Nephron (organoid): Measurements from ENCODE around the gene PNPLA4.

Source experiments
- H3K27ac Mint-ChIP-seq, 3 experiments: 2 replicates each; pipeline ENCODE4 v1.8.0; 2020; ENCODE audit warnings: mixed read lengths in 3 of 3, mild to moderate bottlenecking in 2 of 3, moderate library complexity in 1 of 3
- H3K27me3 Mint-ChIP-seq: 2 replicates; pipeline ENCODE4 v1.8.0; 2021; ENCODE audit warnings: low read depth, mild to moderate bottlenecking, moderate library complexity, mixed read lengths
- H3K36me3 Mint-ChIP-seq: 2 replicates; pipeline ENCODE4 v1.8.0; 2020; ENCODE audit warnings: low read depth, mixed read lengths
- H3K4me1 Mint-ChIP-seq: 2 replicates; pipeline ENCODE4 v1.8.0; 2020; ENCODE audit warnings: mixed read lengths
- H3K4me3 Mint-ChIP-seq, 3 experiments: 2 replicates each; pipeline ENCODE4 v1.8.0; 2020; ENCODE audit warnings: mild to moderate bottlenecking in 3 of 3, mixed read lengths in 3 of 3, moderate library complexity in 2 of 3
- H3K9me3 Mint-ChIP-seq: 2 replicates; pipeline ENCODE4 v1.8.0; 2020; ENCODE audit warnings: mixed read lengths
- CTCF ChIP-seq, 3 experiments: fragments of 200-600 bp; sonication (generic); IDR thresholded peaks; one replicate each; pipeline ENCODE4 v1.5.0; 2021; ENCODE audit warnings: antibody characterized with exemption in 3 of 3; ENCODE audit not compliant: unreplicated experiment in 3 of 3

The PNPLA4 gene

DNA sequence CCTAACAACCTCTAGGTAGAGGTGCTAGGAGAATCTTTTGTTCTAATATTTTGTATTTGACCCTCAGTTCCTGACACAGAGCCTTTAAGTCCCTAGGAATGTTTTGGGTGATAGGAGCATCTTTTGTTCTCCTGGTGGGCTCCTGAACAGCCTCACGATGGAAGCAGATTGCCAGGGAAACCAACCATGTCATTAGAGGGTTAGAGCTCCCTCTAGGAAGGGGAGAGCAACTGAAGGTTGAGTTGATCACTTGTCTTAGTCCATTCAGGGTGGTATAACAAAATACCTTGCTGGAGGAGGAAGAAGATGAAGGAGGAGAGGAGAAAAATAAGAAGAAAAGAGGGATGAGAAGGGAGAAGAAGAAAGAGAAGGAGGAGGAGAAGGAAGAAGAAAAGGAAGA is 75.0 kb downstream of the PNPLA4 start:
- TF ChIP-seq CTCF (IDR thresholded peaks at IDR 0.05; ENCODE audit: unreplicated experiment in 3 of 3), result no peak
- Mint-ChIP-seq H3K27ac (no peak overlapping the region), H3K4me3 (no peak overlapping the region), H3K27me3 (peaks cover 4% of the 10 kb centered on the region), H3K9me3 (no peaks in the 10 kb centered on the region), H3K4me1 (no peaks in the 10 kb centered on the region), H3K36me3 (no peaks in the 10 kb centered on the region)
